Adrenal gland (tissue), 12 donors: Measurements from ENCODE around the gene MTUS2. TPM values are rescaled to one million over a fixed set of nuclear protein-coding genes. Genes with fewer than 3 reads are reported as not detected.

Experiments used
- DNase-seq, 7 donors: peaks; one replicate each; pipeline ENCODE4 v3.0.0-alpha.2; 2019 to 2020
- H3K27ac ChIP-seq, 5 donors: fragments of 200-600 bp; sonication (generic) in 4 of 5; 1 replicate in 3 of 5; 2 replicates in 2 of 5; pipeline versions ENCODE4 v1.5.1 to v1.8.0; 2016 to 2020; ENCODE audit warnings: mild to moderate bottlenecking in 1 of 5
- H3K27me3 ChIP-seq: fragments of 200-600 bp; 2 replicates; pipeline ENCODE4 v1.8.0; 2021
- H3K36me3 ChIP-seq, 2 donors: fragments of 200-600 bp; replicated peaks in 1 of 2; 1 replicate in 1 of 2; 2 replicates in 1 of 2; pipeline versions ENCODE4 v1.5.1 to v1.8.0; 2018 to 2022
- H3K4me1 ChIP-seq, 2 donors: fragments of 200-600 bp; replicated peaks in 1 of 2; 1 replicate in 1 of 2; 2 replicates in 1 of 2; pipeline versions ENCODE4 v1.5.1 to v1.8.0; 2018 to 2021
- H3K4me3 ChIP-seq, 4 donors: fragments of 200-600 bp; sonication (generic) in 3 of 4; one replicate each; pipeline ENCODE4 v1.5.1; 2016 to 2018
- H3K9me3 ChIP-seq, 3 donors: fragments of 200-600 bp; sonication (generic) in 1 of 3; replicated peaks in 1 of 3; 1 replicate in 2 of 3; 2 replicates in 1 of 3; pipeline versions ENCODE4 v1.5.1 to v1.8.0; 2016 to 2021
- POLR2A ChIP-seq, 2 donors: fragments of 450-650 bp; IDR thresholded peaks; one replicate each; pipeline ENCODE4 v1.6.1; 2017; ENCODE audit warnings: antibody characterized with exemption in 2 of 2, mild to moderate bottlenecking in 2 of 2, moderate library complexity in 1 of 2
- WGBS, 4 donors: extraction: QIAGEN DNeasy Blood & Tissue Kit in 2 of 4; methylation state at CpG; one replicate each; pipeline versions ENCODE4 v1.1.5 to v1.1.7; 2013 to 2017; 5-methylcytosine and 5-hydroxymethylcytosine counted together
- intact Hi-C, 2 donors: fragments of 100-400 bp; cut with DNase I; formaldehyde crosslinking; loops; one replicate each; pipeline versions ENCODE4 v1.14.1 to v1.15.0; 2022 to 2023
- polyA plus RNA-seq, 3 donors: library from polyadenylated mRNA; stranded (reverse); fragments of 200-250 nt in 2 of 3; fragments of 350-450 nt in 1 of 3; fragmentation: Illumina TruSeq in 1 of 3; extraction: RNeasy Lipid Tissue Mini Kit (QIAGEN cat#74804) in 1 of 3; gene quantifications; one replicate each; pipeline ENCODE4 v1.2.3, GENCODE V29; 2013 to 2014
- total RNA-seq, 9 donors: library from RNA; depleted of rRNA in 4 of 9; stranded (reverse); fragments of >200 nt in 4 of 9; fragments of 120-200 nt in 1 of 9; fragmentation: NEBNext Ultra II Directional in 1 of 9; extraction: Animal tissue kit (Norgen Biotek cat#: 25700) in 1 of 9; gene quantifications; one replicate each; pipeline versions ENCODE4 v1.1.0 to v1.2.4, GENCODE V29; 2013 to 2023
- TF ChIP-seq, protein P1 (sequence below), 6 experiments: fragments of 450-650 bp in 4 of 6; fragments of 200-600 bp in 2 of 6; sonication (generic) in 1 of 6; IDR thresholded peaks; 1 replicate in 5 of 6; 2 replicates in 1 of 6; pipeline versions ENCODE4 v1.5.1 to v1.8.0; 2016 to 2021; ENCODE audit warnings: antibody characterized with exemption in 6 of 6, mild to moderate bottlenecking in 2 of 6, moderate library complexity in 1 of 6
- donor health status: healthy with polysubstance abuse.
- donor health status: Bipolar disorder and iron deficiency.
- donor health status: DM: yes; HTN: yes; CAD: no.
- donor health status: DM: no; HTN: no; CAD: no.
- donor health status: DM: no; HTN: no; CAD: no.
- donor health status: DM: yes; HTN: yes; CAD: no.

The MTUS2 gene
- total and polyA plus RNA-seq, 12 donors, result 0.07 to 0.24 (median 0.14) TPM; not detected in 5

GRCh38 chr13:28866932-28867331 lies 46.8 kb downstream of the MTUS2 start:
- DNase-seq, result no peak
- intact Hi-C loops, result no loop called here
- Histone ChIP-seq H3K27me3 (no peaks in the 10 kb centered on the region), H3K4me3 (no peak overlapping the region), H3K27ac (no peak overlapping the region), H3K36me3 (no peaks in the 10 kb centered on the region), H3K9me3 (no peaks in the 10 kb centered on the region), H3K4me1 (no peaks in the 10 kb centered on the region)
- TF ChIP-seq, protein P1, sequence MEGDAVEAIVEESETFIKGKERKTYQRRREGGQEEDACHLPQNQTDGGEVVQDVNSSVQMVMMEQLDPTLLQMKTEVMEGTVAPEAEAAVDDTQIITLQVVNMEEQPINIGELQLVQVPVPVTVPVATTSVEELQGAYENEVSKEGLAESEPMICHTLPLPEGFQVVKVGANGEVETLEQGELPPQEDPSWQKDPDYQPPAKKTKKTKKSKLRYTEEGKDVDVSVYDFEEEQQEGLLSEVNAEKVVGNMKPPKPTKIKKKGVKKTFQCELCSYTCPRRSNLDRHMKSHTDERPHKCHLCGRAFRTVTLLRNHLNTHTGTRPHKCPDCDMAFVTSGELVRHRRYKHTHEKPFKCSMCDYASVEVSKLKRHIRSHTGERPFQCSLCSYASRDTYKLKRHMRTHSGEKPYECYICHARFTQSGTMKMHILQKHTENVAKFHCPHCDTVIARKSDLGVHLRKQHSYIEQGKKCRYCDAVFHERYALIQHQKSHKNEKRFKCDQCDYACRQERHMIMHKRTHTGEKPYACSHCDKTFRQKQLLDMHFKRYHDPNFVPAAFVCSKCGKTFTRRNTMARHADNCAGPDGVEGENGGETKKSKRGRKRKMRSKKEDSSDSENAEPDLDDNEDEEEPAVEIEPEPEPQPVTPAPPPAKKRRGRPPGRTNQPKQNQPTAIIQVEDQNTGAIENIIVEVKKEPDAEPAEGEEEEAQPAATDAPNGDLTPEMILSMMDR (IDR thresholded peaks at IDR 0.05), result no peak
- TF ChIP-seq POLR2A (IDR thresholded peaks at IDR 0.05), result no peak
- 51 to 71% (median 60%) methylated on average over 1 of the region's 1 CpG for WGBS, 4 donors

- WGBS, 4 donors, result 29 to 63% (median 57%) methylated on average over 1 of the region's 1 CpG
Observed at GRCh38 chr13:28867564-28867963, 47.4 kb downstream of the MTUS2 start.

DNA sequence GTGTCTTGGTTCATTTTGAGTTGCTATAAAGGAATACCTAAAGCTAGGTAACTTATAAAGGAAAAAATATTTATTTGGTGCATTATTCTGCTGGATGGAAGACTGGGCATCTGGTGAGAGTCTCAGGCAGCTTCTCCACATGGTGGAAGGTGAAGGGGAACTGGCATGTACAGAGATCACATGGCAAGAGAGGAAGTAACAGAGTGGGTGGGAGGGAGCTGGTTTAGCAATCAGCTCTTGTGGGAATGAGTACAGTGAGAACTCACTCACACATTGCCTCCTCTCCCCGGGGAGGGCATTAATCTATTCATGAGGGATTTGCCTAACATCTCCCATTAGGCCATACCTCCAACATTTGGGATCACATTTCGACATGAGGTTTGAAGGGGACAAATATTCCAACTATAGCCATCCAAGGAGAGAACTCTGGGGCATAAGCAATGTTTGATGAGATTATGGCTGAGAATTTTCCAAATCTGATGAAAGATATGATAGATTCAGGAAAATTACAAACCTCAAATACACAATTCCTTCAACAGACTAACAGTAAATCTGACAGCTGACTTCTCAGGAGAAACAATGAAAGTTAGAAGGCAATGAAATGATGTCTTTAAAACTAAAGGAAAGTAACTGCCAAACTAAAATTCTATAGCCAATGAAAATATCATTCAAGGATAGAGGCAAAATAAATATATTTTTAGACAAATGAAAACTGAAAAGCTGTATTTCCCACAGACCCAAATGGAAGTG lies 52.5 kb downstream of the MTUS2 start:
- Histone ChIP-seq H3K9me3 (no peaks in the 10 kb centered on the region), H3K36me3 (no peaks in the 10 kb centered on the region), H3K27ac (no peak overlapping the region), H3K27me3 (no peaks in the 10 kb centered on the region), H3K4me3 (no peak overlapping the region), H3K4me1 (no peaks in the 10 kb centered on the region)
- TF ChIP-seq, protein P1 (IDR thresholded peaks at IDR 0.05), result no peak
- no peak for TF ChIP-seq POLR2A (IDR thresholded peaks at IDR 0.05)
- intact Hi-C loops, result no loop called here
- DNase-seq, result no peak
- 49 to 83% (median 61%) methylated on average over 2 of the region's 2 CpGs for WGBS, 4 donors

More at GRCh38 chr13:28867564-28867963, 47.4 kb downstream of the MTUS2 start:
- no peak for DNase-seq
- H3K27me3 ChIP-seq, result no peaks in the 10 kb centered on the region
- no peak overlapping the region for H3K27ac ChIP-seq
- H3K36me3 ChIP-seq, result no peaks in the 10 kb centered on the region
- no peak overlapping the region for H3K4me3 ChIP-seq
- intact Hi-C loops, result no loop called here
- no peaks in the 10 kb centered on the region for H3K9me3 ChIP-seq
- H3K4me1 ChIP-seq, result no peaks in the 10 kb centered on the region
- TF ChIP-seq, protein P1 (IDR thresholded peaks at IDR 0.05), result no peak
- TF ChIP-seq POLR2A (IDR thresholded peaks at IDR 0.05), result no peak

- H3K36me3 ChIP-seq, result no peaks in the 10 kb centered on the region
- no peaks in the 10 kb centered on the region for H3K27me3 ChIP-seq
- TF ChIP-seq, protein P1 (IDR thresholded peaks at IDR 0.05), result no peak
- TF ChIP-seq POLR2A (IDR thresholded peaks at IDR 0.05), result no peak
- WGBS, 4 donors, result 78 to 84% (median 81%) methylated on average over 6 of the region's 6 CpGs
- no peaks in the 10 kb centered on the region for H3K4me1 ChIP-seq
- intact Hi-C loops, result no loop called here
- H3K4me3 ChIP-seq, result no peak overlapping the region
- H3K27ac ChIP-seq, result no peak overlapping the region
- no peak for DNase-seq
- H3K9me3 ChIP-seq, result no peaks in the 10 kb centered on the region
Observed at GRCh38 chr13:28875846-28876615, 55.9 kb downstream of the MTUS2 start.
